HG02938 (cell line): ENCODE results near the gene ITGB2.
"Not testable (repeated sequence)": the region's sequence is repeated elsewhere in the genome, so short reads cannot be mapped to it uniquely, and the experiment has no call there.

Experiments used
- ATAC-seq: cut with Tn5 transposase; IDR thresholded peaks from one replicate; pipeline ENCODE4 v1.9.1; 2021; ENCODE audit warnings: mild to moderate bottlenecking, moderate library complexity; ENCODE audit not compliant: unreplicated experiment

ITGB2 gene

DNA sequence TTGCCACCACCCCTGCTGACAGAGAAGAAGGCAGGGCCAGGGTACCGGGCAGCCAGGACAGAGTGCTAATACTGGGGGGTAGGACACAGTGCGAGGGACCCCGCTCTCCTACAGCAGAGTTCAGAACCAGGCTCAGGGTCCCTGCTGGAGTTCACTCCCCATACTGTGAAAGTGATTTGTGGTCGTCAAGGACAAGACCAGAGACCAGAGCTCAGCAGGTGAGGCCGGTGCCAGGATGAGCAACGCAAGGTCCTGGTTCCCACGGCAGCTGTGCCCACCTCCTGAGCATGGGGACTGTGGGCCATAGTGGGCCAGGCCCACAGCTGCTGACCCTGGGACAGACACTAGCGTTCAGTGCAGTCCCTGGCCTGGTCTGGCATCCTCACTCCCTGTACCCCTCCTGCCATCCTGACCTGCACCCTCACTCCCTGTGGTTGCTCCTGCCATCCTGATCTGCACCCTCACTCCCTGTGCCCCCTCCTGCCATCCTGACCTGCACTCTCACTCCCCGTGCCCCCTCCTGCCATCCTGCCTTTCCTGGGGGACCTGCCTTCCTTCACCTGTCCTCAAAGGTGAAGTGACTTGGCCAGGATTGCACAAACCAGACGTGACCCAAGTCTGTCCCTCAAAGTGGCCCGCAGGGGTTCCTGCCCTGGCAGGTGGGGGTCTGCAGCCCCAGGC, 33.4 kb downstream of the ITGB2 start:
- ATAC-seq: no peak

DNA sequence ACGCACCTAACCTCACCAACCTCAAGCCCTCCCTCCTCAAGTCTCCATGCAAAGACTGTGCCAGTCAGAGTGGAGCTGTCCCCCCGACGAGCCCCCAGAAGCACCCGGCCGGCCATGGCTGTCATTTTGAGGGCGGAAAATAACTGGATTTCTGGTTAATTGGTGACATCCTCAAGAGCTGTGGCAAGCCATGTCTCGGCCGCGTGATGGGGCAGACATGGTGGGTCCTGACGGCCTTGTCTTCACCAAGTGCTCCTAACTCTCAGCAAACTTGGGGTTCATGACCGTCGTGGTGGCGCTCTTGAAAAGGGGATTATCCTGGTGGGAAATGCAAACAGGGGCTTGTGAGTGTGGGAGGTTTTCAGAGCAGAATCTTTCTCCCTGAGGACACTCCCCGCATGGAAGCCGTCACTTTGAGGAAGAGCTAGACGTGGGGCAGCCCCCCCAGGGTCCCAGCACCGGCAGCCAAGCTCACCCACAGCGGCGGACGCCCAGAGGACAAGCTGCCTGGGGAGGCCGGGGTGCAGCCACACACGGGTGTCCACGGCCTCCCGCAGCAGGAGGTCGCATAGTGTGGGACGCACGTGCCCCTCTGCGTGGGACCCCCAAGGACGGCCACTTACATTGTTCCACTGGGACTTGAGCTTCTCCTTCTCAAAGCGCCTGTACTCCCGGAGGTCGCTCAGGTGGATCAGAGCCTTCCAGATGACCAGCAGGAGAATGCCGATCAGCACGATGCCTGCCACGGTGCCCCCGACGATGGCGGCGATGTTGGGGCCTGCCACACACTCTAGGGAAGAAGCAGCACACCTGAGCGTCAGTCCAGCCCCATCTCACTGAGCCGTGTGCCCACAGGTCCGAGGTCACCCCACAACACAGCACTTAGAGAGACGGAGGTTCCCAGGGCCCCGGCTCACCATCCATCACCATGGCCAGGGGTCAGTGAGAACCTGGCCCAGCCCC, 34.3 kb downstream of the ITGB2 start:
- no peak for ATAC-seq

DNA sequence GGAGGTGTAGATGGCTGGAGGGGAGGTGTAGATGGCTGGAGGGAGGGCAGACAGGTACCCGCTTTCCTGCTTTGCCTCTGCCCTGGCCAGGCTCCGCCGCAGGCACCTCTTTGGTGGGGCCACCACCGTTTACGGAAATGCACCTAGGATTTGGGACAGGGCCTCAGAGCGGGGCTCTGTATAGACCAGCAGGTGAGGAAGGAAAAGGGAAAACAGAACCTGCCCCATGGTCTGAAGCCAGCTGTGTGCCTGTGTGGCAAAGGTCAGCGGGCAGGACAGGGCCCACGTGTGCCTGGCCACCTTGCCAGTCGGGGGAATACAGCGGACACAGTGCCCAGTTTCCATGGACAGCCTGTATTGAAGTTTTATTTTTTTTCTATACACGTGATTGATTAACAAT, 35.1 kb downstream of the ITGB2 start:
- no peak for ATAC-seq

DNA sequence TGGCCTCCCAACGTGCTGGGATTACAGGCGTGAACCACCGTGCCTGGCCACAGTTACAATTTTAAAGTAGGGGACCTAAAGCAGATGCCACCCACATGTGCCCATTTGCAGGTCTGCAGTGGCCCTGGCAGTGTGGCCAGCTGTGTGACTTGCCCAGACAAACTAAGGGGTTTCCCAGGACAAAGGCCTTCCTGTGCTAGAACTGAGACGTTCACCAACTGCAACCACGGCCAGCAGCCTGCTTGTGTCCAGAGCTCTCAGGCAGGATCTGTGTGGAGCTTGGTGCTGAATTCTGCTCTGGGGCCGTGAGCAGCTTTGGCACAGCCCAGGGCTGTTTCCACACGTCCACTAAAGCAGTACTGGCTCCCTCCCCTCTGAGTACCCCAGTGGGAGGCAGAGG, 36.6 kb downstream of the ITGB2 start:
- no peak for ATAC-seq

DNA sequence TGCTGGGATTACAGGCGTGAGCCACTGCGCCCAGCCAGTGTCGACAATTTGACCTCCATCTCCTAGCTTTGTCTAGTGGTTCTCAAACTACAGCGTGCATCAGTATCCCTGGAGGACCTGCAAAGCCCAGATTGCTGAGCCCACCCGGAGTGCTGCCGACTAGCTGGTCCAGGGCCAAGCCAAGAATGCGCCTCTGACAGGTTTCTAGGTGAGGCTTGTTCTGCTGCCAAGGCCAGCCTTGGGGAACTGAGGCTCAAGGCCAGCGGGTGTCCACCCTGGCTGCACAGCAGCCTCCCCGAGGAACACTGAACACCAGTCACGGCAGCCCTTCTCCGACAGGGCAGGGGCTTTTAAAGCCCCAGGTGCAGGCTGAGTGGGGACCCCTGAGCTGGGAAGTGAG, 37.4 kb downstream of the ITGB2 start:
- no peak for ATAC-seq

DNA sequence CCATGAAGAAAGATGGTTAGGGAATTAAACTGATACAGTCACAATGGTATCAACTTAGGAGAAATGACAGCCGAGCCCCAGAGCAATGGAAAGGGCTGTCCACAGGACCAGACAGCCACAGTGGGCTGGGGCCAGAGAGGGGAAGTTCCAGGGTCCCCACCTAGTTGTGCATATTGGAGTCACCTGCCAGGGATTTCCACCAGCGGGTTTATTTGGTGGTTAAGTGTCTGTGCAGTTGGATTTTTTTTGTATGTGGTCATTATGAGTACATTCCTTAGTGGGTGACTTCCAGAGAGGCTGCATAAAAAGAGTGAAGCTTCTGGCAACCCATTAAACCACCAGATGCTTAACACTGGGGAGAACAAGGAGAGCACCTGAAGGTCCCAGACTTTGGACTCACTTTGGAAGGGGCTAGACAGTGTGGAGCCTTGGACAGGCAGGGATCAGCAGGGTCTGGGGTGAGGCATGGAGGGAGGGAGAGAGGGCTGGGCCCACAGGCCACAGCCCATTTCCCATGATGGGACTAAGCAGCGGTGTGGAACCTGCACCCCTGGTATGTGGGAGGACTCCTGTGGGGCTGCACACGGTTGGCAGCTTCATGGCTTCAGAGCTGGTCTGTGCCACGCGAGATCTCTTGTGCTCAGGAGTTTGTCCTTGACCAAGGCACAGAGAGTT, 39.4 kb downstream of the ITGB2 start:
- ATAC-seq: no peak

DNA sequence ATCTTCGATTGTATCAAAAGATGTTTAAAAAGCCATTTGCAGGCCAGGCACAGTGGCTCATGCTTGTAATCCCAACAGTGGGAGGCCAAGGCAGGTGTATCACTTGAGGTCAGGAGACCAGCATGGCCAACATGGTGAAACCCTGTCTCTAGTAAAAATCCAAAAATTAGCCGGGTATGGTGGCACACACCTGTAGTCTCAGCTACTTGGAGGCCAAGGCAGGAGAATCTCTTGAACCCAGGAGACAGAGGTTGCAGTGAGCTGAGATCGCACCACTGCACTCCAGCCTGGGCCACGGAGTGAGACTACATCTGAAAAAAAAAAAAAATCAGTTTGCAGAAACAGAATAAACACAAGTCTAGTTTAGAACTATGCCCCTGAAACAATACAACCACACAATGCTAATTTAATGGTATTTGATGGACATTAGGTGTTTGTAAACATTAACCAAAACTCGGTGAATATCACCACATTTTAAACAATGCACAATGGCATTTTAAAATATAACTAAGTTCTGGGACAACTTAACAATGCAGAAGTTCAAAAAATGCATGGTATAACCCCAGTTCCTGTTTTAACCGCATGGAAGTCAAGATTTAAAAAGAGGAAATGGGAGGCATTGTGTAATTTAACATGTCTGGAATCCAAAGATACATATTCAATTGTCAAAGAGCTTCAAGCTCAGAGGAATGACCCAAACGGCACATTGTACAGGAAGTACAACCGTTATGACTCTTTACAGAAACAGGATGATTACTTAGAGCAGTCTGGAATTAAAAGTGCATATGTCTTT, 40.1 kb downstream of the ITGB2 start:
- no peak for ATAC-seq

DNA sequence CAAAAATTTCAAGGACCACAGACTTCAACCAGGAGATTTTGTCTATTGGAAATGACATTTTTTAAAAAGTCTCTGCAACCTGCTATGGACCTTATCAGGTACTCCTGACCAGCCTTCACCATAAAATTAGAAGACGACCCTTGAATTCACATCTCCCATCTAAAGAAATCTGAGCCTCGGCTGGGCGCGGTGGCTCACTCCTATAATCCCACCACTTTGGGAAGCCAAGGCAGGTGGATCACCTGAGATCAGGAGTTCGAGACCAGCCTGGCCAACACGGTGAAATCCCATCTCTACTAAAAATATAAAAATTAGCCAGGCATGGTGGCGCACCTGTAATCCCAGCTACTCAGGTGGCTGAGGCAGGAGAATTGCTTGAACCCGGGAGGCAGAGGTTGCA, 41.5 kb downstream of the ITGB2 start:
- not testable (repeated sequence) for ATAC-seq

DNA sequence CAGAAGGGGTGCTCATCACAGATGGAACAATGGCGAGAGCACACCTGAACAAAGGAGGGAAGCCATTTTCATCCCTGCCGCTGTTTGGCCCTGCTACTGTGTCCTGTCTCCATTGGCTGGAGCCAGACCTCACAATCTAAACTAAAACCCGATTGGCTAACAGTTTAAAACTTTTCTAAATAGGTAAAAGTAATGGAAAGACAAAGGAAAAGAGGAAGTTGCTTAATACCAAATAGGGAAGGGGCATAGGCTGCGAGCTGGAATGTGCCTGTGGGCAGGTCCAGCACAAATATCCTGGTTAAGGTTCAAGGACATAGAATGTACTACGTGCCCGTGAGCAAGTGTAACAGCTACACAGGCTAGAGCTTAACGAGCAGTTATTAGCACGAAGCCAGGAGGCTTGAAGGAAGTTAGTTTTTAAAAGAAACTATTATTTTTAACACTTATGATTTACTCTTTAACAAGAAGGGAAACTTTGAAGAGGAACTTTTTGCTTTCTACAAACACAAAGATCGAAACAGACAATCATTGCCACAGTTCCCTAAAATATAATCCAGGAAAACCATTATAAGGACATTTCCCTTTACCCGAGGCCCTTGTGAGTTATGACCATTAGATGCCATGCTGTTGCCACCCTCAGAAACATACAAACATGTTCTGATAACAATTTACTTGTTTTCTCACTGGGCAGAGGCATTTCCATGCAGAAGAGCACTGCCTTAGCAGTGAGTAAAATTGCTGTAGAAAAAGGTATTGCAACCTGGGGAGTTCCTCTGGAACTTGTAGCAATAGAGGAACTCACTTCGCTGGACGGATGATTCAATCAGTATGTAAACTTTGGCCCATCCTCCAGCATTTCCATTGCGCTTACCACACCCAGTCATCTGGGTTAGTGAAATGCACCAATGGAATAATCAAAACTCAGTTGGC, 42.4 kb downstream of the ITGB2 start:
- no peak for ATAC-seq

DNA sequence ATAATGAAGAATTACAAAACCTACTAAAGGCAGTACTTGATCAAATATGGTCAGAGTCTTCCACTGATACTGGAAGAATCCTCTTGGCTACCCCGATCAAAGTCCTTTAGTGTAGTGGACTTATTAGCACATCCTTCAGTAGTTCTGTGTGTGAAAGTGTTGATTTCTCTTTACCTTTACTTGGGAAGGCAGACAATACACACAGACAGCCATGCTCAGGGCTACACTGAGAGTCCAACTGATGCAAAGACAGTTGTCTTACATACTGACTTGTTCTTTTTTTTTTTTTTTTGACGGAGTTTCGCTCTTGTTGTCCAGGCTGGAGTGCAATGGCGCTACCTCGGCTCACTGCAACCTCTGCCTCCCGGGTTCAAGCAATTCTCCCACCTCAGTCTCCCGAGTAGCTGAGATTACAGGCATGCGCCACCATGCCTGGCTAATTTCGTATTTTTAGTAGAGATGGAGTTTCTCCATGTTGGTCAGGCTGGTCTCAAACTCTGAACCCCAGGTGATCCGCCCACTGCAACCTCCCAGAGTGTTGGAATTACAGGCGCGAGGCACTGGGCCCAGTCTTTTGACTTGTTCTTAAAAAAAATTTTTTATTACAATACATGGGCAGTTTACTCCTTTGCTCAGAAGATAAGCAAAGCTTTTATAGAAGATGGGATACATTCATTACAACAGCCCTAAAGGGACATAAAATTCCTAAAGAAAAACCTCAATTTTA, 43.7 kb downstream of the ITGB2 start:
- ATAC-seq: no peak

DNA sequence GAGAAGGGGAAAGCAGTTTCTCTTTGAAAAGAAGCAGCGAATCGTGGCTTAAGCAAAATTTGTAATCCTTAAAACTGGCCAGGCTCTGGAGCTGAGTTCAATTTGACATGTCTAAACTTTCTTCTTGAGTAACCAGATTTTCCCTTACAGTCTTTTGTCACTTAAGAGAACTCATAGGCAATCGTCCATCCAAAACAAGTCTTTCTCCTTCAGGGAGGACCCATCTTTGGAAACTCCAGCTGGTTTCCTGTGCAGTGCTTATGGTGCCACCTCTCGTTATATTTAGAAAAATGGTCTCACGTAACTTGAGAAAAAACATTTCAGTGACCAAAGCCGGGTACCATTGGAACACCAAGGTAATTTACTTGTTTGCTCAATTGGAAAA, 45.4 kb downstream of the ITGB2 start:
- ATAC-seq: no peak

DNA sequence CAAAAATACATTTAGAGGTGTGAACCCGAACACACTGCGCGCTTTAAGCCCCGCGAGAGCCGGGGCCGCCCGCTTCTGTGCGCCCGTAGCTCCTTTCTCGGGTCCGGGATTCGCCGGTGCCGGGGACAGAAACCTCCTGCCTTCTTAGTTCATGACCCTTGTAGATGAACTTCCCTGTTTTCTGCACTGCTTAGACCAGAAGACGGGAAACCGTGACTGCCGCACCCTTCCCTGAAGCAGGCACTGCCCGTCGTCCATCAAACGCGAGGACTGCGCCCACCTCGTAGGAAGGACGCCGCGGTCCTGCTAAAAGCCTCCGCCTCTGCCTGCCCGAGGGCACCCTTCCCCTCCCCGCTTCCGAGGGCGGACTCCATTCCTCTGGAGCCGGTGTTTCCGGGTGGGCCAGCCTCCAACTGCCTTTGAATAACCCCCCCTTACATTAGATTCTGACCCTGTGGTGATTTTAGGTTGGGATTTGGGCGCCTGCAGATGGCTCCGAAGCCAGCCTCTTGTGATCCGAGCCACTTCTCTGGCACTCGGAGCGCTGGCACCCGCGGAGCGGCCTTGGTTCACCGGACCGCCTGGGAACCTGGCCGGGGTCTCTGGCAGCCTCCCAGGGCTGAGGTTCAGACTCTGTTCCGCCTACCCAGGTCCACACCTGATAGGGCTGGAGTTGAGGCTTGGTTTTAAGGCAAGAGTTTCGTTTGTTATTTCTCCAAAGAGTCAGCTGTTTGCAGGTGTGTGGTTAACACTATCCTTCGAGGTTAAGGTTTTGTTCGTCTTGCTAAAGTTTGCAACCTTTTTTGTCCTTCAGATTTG, 46.0 kb downstream of the ITGB2 start:
- ATAC-seq: peak; percentile 7

DNA sequence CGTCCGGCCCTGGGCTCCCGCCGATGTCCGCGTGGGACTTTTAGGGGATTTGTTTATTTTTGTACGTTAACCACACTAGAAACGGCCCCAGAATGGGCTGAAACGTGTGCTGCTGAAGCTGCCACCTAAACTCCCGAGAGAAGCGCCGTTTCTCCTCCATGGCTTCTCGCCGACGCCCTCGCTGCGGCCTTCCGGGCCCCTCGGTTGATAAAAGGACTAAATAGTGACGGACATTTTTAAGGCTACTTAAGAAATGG, 46.5 kb downstream of the ITGB2 start:
- ATAC-seq: no peak

DNA sequence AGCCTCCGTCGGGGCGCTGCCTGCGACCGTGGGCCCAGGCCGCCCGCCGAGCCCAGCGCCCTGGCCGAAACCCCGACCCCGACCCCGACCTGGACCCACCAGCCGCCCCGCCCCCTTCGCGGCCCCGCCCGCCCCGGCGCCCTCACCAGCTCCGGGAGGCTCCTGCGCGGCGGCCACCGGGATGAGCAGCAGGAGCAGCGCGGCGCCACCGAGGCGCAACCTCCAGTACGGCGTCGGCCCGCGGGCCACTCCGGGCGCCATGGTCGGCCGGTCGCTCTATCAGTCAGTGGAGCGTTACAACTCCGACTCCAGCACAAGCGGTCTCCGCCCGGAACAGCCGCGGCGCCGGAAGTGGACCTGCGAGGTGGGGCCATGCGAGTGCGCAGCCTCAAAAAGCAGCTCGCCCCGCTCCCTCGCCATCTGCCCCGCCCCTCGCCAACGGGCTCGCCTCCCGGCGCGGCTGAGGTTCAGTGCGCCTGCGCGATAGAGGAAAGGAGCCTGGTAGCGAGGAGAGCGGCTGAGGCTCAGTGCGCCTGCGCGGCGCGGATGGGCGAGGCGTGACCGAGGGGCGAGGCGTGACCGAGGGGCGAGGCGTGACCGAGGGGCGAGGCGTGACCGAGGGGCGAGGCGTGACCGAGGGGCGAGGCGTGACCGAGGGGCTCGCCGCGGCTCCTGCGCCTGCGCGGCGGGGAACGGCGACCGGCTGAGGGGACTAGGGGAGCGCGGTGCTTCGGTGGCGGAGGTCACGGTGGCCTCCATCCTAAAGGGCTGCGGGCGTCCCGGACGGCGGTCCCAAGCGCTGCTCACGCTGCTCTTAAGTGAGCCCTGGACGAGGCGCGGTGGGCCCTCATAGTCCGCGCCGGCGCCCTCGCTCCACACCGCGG, 47.1 kb downstream of the ITGB2 start, which contains the start of gene PTTG1IP:
Gene PTTG1IP (minus strand): TSS at position 335 of the 884 bp plus-strand sequence. CDS start 74 bp downstream, at position 261.
- peak; percentile 59 for ATAC-seq

DNA sequence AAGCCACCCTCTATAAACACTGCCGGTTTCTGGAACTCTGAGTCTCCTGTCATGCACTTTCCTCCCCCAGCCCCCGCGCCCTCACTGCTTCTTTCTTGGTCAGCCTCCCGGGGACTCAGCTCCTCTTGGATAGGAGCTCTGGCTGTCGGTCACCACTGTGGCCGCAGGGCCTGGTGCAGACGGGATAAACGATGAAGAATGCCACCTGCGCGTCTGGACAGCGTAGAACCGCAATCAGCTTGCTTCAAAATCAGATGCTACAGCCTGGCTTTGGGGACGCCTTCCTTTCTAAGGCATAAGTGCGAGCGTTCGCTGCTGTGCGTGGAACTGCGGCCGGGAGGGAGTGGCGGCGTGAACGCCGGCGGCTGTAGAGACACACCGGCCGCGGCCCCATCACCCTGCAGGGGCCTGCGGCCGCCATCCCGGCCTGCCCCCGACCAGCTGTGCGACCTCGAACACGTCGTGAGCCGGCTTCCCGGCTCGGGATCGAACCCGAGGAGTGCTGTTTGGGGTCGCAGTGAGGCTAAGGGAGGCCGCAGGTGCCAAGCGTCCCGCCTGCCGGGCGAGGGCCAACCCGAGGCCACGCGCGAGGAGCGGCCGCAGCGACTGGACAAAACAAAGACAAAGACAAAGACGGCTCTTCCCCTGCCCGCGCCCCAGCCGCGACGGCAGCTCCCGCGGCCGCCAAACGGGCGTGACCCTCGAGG, 47.9 kb downstream of the ITGB2 start:
- no peak for ATAC-seq

DNA sequence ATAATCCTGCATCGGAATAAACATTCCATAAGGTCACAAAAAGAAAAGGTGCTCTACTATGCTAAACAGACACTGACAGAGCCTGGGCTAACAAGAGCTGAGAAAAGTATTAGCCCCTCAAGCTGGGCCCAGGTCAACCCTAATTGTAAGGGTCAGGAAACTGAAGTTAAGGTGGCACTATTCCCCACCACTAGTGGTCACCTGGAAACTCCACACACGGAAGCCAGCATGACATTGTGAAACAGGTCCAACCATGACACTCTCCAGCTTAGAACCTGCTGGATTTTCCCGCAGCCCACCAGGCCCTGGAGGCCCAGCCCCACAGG, 48.4 kb downstream of the ITGB2 start:
- ATAC-seq: no peak
